ENCODE results near the gene ARID4B. TPM values are rescaled to one million over a fixed set of nuclear protein-coding genes. Genes with fewer than 3 reads are reported as not detected.

The ARID4B gene
- polyA plus RNA-seq, 2 donors, result 7.0 to 12.3 TPM

DNA sequence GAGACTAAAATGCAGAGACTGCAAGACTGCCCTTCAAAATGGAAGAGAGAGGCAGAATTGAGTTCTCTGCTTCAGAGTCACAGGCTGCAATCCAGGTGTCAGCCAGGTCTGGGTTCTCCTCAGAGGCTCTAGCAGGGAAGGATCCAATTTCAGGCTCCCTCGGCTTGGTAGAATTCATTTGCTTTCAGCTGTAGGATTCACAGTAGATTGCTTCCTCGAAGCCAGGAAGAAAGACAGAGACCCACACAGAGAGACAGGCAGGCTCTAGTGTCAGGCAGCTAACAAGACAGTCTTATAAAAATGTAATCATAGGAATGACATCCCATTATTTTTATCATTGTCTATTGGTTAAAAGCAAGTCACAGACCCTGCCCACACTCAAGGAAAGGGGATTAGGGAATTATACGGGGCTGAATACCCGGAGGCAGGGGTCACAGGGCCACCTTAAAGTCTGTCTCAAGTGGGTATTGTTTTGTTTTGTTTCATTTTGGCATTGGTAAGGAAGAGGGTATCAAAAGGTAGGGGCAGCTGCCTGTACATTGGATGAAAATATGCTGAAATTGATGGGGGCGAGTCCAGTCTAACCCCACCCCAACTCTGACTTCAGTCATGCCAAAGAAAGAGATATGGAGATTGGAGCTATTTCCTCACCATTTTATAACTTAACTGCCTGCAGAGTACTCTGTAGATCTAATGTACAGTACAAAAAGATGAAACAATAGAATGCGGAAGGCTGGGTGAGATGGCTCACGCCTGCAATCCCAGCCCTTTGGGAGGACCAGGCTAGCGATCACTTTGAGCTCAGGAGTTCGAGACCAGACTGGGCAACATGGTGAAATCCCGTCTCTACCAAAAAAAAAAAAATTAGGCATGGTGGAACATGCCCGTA is 29.8 kb upstream of the ARID4B start:
- H3K9me3 ChIP-seq (ENCODE audit: control insufficient read depth in 2 of 2, insufficient read depth in 1 of 2, low read depth in 1 of 2, low read length in 1 of 2), result no peaks in the 10 kb centered on the region
- no peaks in the 10 kb centered on the region for H3K4me1 ChIP-seq (ENCODE audit: control insufficient read depth in 2 of 2, insufficient read depth in 2 of 2, low read length in 1 of 2)
- H3K4me3 ChIP-seq (ENCODE audit: low read depth in 1 of 2, low read length in 2 of 2), result no peak overlapping the region
- H3K27me3 ChIP-seq (ENCODE audit: control insufficient read depth in 1 of 2, insufficient read depth in 2 of 2, low read length in 2 of 2), result no peaks in the 10 kb centered on the region
- H3K36me3 ChIP-seq (ENCODE audit: control insufficient read depth in 2 of 2, insufficient read depth in 2 of 2, low read length in 1 of 2), result no peaks in the 10 kb centered on the region
- no peak overlapping the region for H3K27ac ChIP-seq (ENCODE audit: low read depth in 2 of 2, low read length in 1 of 2)
- 66 to 67% methylated on average over 11 of the region's 11 CpGs for WGBS, 2 donors

DNA sequence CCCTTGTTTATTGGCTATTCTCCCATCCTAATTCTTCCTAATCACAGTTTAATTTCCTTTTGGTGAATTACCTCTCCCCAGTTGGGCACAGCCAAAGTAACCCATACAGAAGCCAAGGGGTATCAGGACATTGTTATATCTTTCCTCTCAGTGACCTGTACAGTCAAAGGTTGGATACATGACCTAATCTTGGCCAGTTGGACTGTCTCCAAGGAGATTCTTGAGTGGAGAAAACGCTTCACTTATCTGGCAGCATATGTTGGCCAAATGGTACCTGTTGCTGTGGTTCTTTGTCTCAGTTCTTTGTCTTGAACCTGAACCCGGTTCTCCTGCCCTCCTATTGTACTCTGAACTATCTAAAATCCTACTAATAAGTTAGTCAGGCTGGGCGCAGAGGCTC is 23.9 kb upstream of the ARID4B start:
- Histone ChIP-seq H3K9me3 (ENCODE audit: control insufficient read depth in 2 of 2, insufficient read depth in 1 of 2, low read depth in 1 of 2, low read length in 1 of 2) (no peaks in the 10 kb centered on the region), H3K4me1 (ENCODE audit: control insufficient read depth in 2 of 2, insufficient read depth in 2 of 2, low read length in 1 of 2) (no peaks in the 10 kb centered on the region), H3K36me3 (ENCODE audit: control insufficient read depth in 2 of 2, insufficient read depth in 2 of 2, low read length in 1 of 2) (no peaks in the 10 kb centered on the region), H3K27ac (ENCODE audit: low read depth in 2 of 2, low read length in 1 of 2) (no peak overlapping the region), H3K4me3 (ENCODE audit: low read depth in 1 of 2, low read length in 2 of 2) (no peak overlapping the region), H3K27me3 (ENCODE audit: control insufficient read depth in 1 of 2, insufficient read depth in 2 of 2, low read length in 2 of 2) (no peaks in the 10 kb centered on the region)
- WGBS, 2 donors, result 63 to 67% methylated on average over 3 of the region's 3 CpGs

DNA sequence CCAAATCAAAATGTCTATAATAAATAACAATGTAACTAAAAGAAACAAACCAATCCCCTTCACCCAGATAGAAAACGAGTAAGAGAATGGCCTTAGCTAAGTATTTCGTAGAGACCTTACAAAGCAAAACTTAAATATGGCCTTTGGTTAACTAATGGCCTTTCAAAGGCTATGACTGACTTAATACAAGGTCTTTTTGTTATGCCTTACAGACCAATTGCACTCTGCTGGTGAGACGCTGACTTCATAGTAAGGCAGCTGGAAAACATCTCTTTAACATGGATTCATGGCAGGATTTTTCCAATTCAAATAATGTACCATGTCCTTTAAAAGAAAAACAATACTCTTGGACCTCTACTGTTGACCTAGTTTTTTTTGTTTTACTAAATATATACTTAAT is 23.5 kb upstream of the ARID4B start:
- H3K4me1 ChIP-seq (ENCODE audit: control insufficient read depth in 2 of 2, insufficient read depth in 2 of 2, low read length in 1 of 2), result no peaks in the 10 kb centered on the region
- 82 to 86% methylated on average over 3 of the region's 3 CpGs for WGBS, 2 donors
- no peak overlapping the region for H3K4me3 ChIP-seq (ENCODE audit: low read depth in 1 of 2, low read length in 2 of 2)
- H3K9me3 ChIP-seq (ENCODE audit: control insufficient read depth in 2 of 2, insufficient read depth in 1 of 2, low read depth in 1 of 2, low read length in 1 of 2), result no peaks in the 10 kb centered on the region
- H3K27ac ChIP-seq (ENCODE audit: low read depth in 2 of 2, low read length in 1 of 2), result no peak overlapping the region
- H3K36me3 ChIP-seq (ENCODE audit: control insufficient read depth in 2 of 2, insufficient read depth in 2 of 2, low read length in 1 of 2), result no peaks in the 10 kb centered on the region
- no peaks in the 10 kb centered on the region for H3K27me3 ChIP-seq (ENCODE audit: control insufficient read depth in 1 of 2, insufficient read depth in 2 of 2, low read length in 2 of 2)

DNA sequence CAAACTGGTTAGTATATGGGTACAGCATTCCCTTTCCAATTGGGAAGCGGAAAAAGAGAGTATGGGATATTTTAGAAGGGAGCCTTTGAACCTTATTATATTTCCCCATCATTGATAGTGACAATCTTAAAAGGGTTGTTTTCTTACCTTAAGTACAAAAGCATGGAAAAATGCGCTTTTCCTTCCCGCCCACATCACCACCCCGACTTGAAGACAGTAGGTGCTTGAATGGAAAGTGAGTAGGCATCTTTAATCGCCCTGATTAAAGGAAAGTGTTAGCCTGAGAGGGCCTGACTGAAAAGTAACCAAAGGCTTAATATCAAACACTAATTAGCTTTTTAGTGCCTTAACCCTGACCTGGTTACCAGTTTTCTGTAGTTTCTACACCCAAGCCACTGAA is 15.7 kb upstream of the ARID4B start:
- Histone ChIP-seq H3K36me3 (ENCODE audit: control insufficient read depth in 2 of 2, insufficient read depth in 2 of 2, low read length in 1 of 2) (peaks cover 0 to 7% of the 10 kb centered on the region in 2 donors), H3K4me3 (ENCODE audit: low read depth in 1 of 2, low read length in 2 of 2) (no peak overlapping the region), H3K27me3 (ENCODE audit: control insufficient read depth in 1 of 2, insufficient read depth in 2 of 2, low read length in 2 of 2) (no peaks in the 10 kb centered on the region), H3K4me1 (ENCODE audit: control insufficient read depth in 2 of 2, insufficient read depth in 2 of 2, low read length in 1 of 2) (no peaks in the 10 kb centered on the region), H3K27ac (ENCODE audit: low read depth in 2 of 2, low read length in 1 of 2) (no peak overlapping the region), H3K9me3 (ENCODE audit: control insufficient read depth in 2 of 2, insufficient read depth in 1 of 2, low read depth in 1 of 2, low read length in 1 of 2) (no peaks in the 10 kb centered on the region)
- WGBS, 2 donors, result 94% methylated on average over 5 of the region's 5 CpGs

DNA sequence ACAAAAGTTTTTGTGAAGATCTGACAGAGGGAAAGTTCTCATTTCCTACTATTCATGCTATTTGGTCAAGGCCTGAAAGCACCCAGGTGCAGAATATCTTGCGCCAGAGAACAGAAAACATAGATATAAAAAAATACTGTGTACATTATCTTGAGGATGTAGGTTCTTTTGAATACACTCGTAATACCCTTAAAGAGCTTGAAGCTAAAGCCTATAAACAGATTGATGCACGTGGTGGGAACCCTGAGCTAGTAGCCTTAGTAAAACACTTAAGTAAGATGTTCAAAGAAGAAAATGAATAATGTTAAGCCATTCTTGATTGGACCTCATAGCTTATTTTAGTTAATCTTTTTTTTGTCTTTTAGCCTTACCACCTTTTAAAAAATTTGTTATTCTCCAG is 14.5 kb upstream of the ARID4B start:
- H3K36me3 ChIP-seq (ENCODE audit: control insufficient read depth in 2 of 2, insufficient read depth in 2 of 2, low read length in 1 of 2), result peaks cover 0 to 7% of the 10 kb centered on the region in 2 donors
- no peak overlapping the region for H3K4me3 ChIP-seq (ENCODE audit: low read depth in 1 of 2, low read length in 2 of 2)
- no peaks in the 10 kb centered on the region for H3K27me3 ChIP-seq (ENCODE audit: control insufficient read depth in 1 of 2, insufficient read depth in 2 of 2, low read length in 2 of 2)
- no peaks in the 10 kb centered on the region for H3K9me3 ChIP-seq (ENCODE audit: control insufficient read depth in 2 of 2, insufficient read depth in 1 of 2, low read depth in 1 of 2, low read length in 1 of 2)
- H3K4me1 ChIP-seq (ENCODE audit: control insufficient read depth in 2 of 2, insufficient read depth in 2 of 2, low read length in 1 of 2), result no peaks in the 10 kb centered on the region
- no peak overlapping the region for H3K27ac ChIP-seq (ENCODE audit: low read depth in 2 of 2, low read length in 1 of 2)
- 91 to 92% methylated on average over 3 of the region's 3 CpGs for WGBS, 2 donors

DNA sequence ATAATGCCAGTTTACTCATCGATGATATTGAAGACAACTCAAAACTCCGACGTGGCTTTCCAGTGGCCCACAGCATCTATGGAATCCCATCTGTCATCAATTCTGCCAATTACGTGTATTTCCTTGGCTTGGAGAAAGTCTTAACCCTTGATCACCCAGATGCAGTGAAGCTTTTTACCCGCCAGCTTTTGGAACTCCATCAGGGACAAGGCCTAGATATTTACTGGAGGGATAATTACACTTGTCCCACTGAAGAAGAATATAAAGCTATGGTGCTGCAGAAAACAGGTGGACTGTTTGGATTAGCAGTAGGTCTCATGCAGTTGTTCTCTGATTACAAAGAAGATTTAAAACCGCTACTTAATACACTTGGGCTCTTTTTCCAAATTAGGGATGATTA is 14.1 kb upstream of the ARID4B start:
- WGBS, 2 donors, result 71 to 73% methylated on average over 6 of the region's 6 CpGs
- Histone ChIP-seq H3K36me3 (ENCODE audit: control insufficient read depth in 2 of 2, insufficient read depth in 2 of 2, low read length in 1 of 2) (peaks cover 0 to 7% of the 10 kb centered on the region in 2 donors), H3K4me1 (ENCODE audit: control insufficient read depth in 2 of 2, insufficient read depth in 2 of 2, low read length in 1 of 2) (no peaks in the 10 kb centered on the region), H3K9me3 (ENCODE audit: control insufficient read depth in 2 of 2, insufficient read depth in 1 of 2, low read depth in 1 of 2, low read length in 1 of 2) (no peaks in the 10 kb centered on the region), H3K27ac (ENCODE audit: low read depth in 2 of 2, low read length in 1 of 2) (no peak overlapping the region), H3K27me3 (ENCODE audit: control insufficient read depth in 1 of 2, insufficient read depth in 2 of 2, low read length in 2 of 2) (no peaks in the 10 kb centered on the region), H3K4me3 (ENCODE audit: low read depth in 1 of 2, low read length in 2 of 2) (no peak overlapping the region)

DNA sequence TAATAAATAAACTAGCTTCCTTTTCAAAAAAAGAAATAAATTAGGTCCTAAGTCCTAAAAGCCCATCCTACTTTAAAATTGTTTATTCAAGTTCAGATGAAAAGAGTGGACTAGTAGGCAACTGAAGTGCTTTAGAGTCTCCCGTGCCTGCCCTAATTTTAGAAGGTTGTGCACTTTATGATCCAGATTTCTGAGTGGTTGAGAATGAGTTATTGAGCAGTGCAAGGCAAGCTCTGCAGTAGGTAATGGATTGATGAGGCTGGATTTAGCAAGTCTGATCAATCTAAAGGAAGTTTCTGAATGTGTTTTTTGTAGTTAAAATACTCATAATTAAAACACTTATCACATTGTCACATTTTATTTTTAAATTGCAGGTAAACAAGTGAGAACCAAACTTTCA is 13.4 kb upstream of the ARID4B start:
- Histone ChIP-seq H3K36me3 (ENCODE audit: control insufficient read depth in 2 of 2, insufficient read depth in 2 of 2, low read length in 1 of 2) (peaks cover 0 to 7% of the 10 kb centered on the region in 2 donors), H3K4me3 (ENCODE audit: low read depth in 1 of 2, low read length in 2 of 2) (no peak overlapping the region), H3K4me1 (ENCODE audit: control insufficient read depth in 2 of 2, insufficient read depth in 2 of 2, low read length in 1 of 2) (no peaks in the 10 kb centered on the region), H3K27me3 (ENCODE audit: control insufficient read depth in 1 of 2, insufficient read depth in 2 of 2, low read length in 2 of 2) (no peaks in the 10 kb centered on the region), H3K27ac (ENCODE audit: low read depth in 2 of 2, low read length in 1 of 2) (no peak overlapping the region), H3K9me3 (ENCODE audit: control insufficient read depth in 2 of 2, insufficient read depth in 1 of 2, low read depth in 1 of 2, low read length in 1 of 2) (no peaks in the 10 kb centered on the region)
- 69 to 70% methylated on average over 1 of the region's 1 CpG for WGBS, 2 donors

DNA sequence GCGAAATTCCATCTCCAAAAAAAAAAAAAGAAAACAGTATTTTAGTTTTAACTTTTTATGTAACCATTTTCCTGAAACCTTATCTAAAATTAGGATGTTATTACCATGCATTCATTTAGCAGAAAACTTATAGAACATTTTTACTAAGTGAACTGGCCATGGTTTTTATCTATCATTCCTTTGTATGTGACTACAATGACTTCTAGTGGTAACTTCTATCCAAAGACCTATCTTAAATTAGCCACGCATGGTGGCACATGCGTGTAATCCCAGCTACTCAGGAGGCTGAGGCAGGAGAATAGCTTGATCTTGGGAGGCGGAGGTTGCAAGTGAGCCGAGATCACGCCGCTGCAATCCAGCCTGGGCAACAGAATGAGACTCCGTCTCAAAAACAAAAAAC is 11.8 kb upstream of the ARID4B start:
- H3K27ac ChIP-seq (ENCODE audit: low read depth in 2 of 2, low read length in 1 of 2), result no peak overlapping the region
- no peak overlapping the region for H3K4me3 ChIP-seq (ENCODE audit: low read depth in 1 of 2, low read length in 2 of 2)
- no peaks in the 10 kb centered on the region for H3K27me3 ChIP-seq (ENCODE audit: control insufficient read depth in 1 of 2, insufficient read depth in 2 of 2, low read length in 2 of 2)
- 81 to 84% methylated on average over 8 of the region's 8 CpGs for WGBS, 2 donors
- H3K9me3 ChIP-seq (ENCODE audit: control insufficient read depth in 2 of 2, insufficient read depth in 1 of 2, low read depth in 1 of 2, low read length in 1 of 2), result no peaks in the 10 kb centered on the region
- no peaks in the 10 kb centered on the region for H3K4me1 ChIP-seq (ENCODE audit: control insufficient read depth in 2 of 2, insufficient read depth in 2 of 2, low read length in 1 of 2)
- peaks cover 0 to 7% of the 10 kb centered on the region in 2 donors for H3K36me3 ChIP-seq (ENCODE audit: control insufficient read depth in 2 of 2, insufficient read depth in 2 of 2, low read length in 1 of 2)

DNA sequence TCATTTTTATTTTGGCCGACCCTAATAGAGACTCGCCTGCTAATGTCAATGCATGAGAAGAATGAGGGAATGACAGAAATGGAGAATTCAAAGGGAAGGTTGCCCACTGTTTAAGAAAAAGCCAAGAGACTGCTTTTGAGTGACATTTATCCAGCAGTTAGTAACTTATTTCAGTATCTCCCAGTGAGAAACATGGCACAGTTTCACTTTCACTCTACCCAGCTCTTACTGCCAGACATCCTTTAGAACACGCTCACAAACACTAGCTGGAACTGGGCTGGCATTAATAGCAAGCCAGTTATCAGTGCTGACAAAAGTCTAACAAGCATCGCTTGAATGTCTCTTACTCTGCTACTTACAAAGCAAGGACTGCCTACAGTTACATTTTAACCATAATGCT is 8.9 kb upstream of the ARID4B start:
- Histone ChIP-seq H3K36me3 (ENCODE audit: control insufficient read depth in 2 of 2, insufficient read depth in 2 of 2, low read length in 1 of 2) (peaks cover 0 to 4% of the 10 kb centered on the region in 2 donors), H3K4me3 (ENCODE audit: low read depth in 1 of 2, low read length in 2 of 2) (no peak overlapping the region), H3K9me3 (ENCODE audit: control insufficient read depth in 2 of 2, insufficient read depth in 1 of 2, low read depth in 1 of 2, low read length in 1 of 2) (no peaks in the 10 kb centered on the region), H3K27me3 (ENCODE audit: control insufficient read depth in 1 of 2, insufficient read depth in 2 of 2, low read length in 2 of 2) (no peaks in the 10 kb centered on the region), H3K27ac (ENCODE audit: low read depth in 2 of 2, low read length in 1 of 2) (no peak overlapping the region), H3K4me1 (ENCODE audit: control insufficient read depth in 2 of 2, insufficient read depth in 2 of 2, low read length in 1 of 2) (no peaks in the 10 kb centered on the region)
- WGBS, 2 donors, result 69 to 80% methylated on average over 4 of the region's 4 CpGs

DNA sequence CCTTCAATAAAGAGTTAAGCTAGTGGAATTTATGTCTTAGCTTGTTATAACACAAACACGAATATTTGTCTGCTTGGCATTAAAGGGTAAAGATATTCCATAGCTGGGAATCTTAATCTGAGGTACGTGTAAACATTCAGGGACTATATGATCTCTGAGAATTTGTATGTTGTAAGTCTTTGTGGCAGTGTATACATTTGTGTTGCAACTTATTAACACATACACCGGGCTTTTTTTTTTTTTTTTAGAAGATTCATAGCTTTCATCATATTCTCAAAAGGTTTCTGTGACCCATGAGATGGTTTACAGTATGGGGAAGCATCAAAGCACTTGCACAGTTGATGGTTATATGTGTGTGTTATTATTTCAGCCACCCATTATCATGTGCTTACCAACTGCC is 3.4 kb upstream of the ARID4B start:
- Histone ChIP-seq H3K9me3 (ENCODE audit: control insufficient read depth in 2 of 2, insufficient read depth in 1 of 2, low read depth in 1 of 2, low read length in 1 of 2) (no peaks in the 10 kb centered on the region), H3K4me3 (ENCODE audit: low read depth in 1 of 2, low read length in 2 of 2) (no peak overlapping the region), H3K36me3 (ENCODE audit: control insufficient read depth in 2 of 2, insufficient read depth in 2 of 2, low read length in 1 of 2) (no peaks in the 10 kb centered on the region), H3K27me3 (ENCODE audit: control insufficient read depth in 1 of 2, insufficient read depth in 2 of 2, low read length in 2 of 2) (no peaks in the 10 kb centered on the region), H3K27ac (ENCODE audit: low read depth in 2 of 2, low read length in 1 of 2) (no peak overlapping the region), H3K4me1 (ENCODE audit: control insufficient read depth in 2 of 2, insufficient read depth in 2 of 2, low read length in 1 of 2) (no peaks in the 10 kb centered on the region)
- 36 to 38% methylated on average over 3 of the region's 3 CpGs for WGBS, 2 donors

Data from esophagus (tissue), 2 donors.